A673 (cell line): ENCODE data around the gene CMIP. TPM values are rescaled to one million over a fixed set of nuclear protein-coding genes. Genes with fewer than 3 reads are reported as not detected.

ENCODE experiments used
- BruUV-seq: library from RNA; stranded (reverse); fragments of 400-500 nt; replicated peaks from 2 replicates; lab custom pipeline; 2021; lab: Mats Ljungman, UMichigan
- CTCF ChIA-PET: fragments of 300-600 bp; sonication (Branson Sonifier 250); formaldehyde crosslinking; loops from one replicate; lab custom pipeline; 2022; ENCODE audit warnings: antibody characterized with exemption; lab: Charles Lee
- POLR2A ChIA-PET: fragments of 300-600 bp; sonication (Branson Sonifier 250); formaldehyde crosslinking; loops from one replicate; lab custom pipeline; 2022; ENCODE audit warnings: antibody characterized with exemption; ENCODE audit not compliant: low non-redundant PET; lab: Charles Lee
- DNase-seq: peaks from one replicate; pipeline ENCODE4 v3.0.0-alpha.2; 2015; ENCODE audit warnings: low spot score
- H3K27ac ChIP-seq: fragments of 200-600 bp; sonication (generic); 2 replicates; pipeline ENCODE4 v1.5.1; 2016; ENCODE audit warnings: mixed run types, low read depth, mild to moderate bottlenecking, mixed read lengths, antibody characterized with exemption, low read length; ENCODE audit not compliant: poor library complexity, severe bottlenecking
- H3K27me3 ChIP-seq: fragments of 200-600 bp; sonication (generic); replicated peaks from 2 replicates; pipeline ENCODE4 v1.6.1; 2017; ENCODE audit warnings: mixed run types, low read depth, mild to moderate bottlenecking, mixed read lengths, antibody characterized with exemption, low read length; ENCODE audit not compliant: insufficient read depth, poor library complexity
- H3K36me3 ChIP-seq: fragments of 200-600 bp; sonication (generic); 2 replicates; pipeline ENCODE4 v1.6.1; 2016; ENCODE audit warnings: mixed run types, mild to moderate bottlenecking, mixed read lengths, antibody characterized with exemption, low read length; ENCODE audit not compliant: insufficient read depth, poor library complexity, severe bottlenecking
- H3K4me1 ChIP-seq: fragments of 200-600 bp; sonication (generic); 2 replicates; pipeline ENCODE4 v1.6.1; 2017; ENCODE audit warnings: mixed run types, mild to moderate bottlenecking, mixed read lengths, antibody characterized with exemption, low read length; ENCODE audit not compliant: insufficient read depth, poor library complexity, severe bottlenecking
- H3K4me3 ChIP-seq: fragments of 200-600 bp; sonication (generic); 2 replicates; pipeline ENCODE4 v1.5.1; 2016; ENCODE audit warnings: low read depth, mixed run types, mild to moderate bottlenecking, mixed read lengths, low read length; ENCODE audit not compliant: poor library complexity, severe bottlenecking
- H3K9me3 ChIP-seq: fragments of 200-600 bp; sonication (generic); 2 replicates; pipeline ENCODE4 v1.6.1; 2016; ENCODE audit warnings: mixed run types, low read depth, mild to moderate bottlenecking, mixed read lengths, antibody characterized with exemption, low read length; ENCODE audit not compliant: poor library complexity, severe bottlenecking
- EZH2 ChIP-seq: fragments of 200-600 bp; sonication (generic); IDR thresholded peaks from 2 replicates; pipeline ENCODE4 v1.6.1; 2017; ENCODE audit warnings: borderline replicate concordance, low read depth, mild to moderate bottlenecking, mixed read lengths, antibody characterized with exemption, low read length; ENCODE audit not compliant: poor library complexity, severe bottlenecking
- intact Hi-C: fragments of 100-400 bp; cut with micrococcal nuclease; formaldehyde crosslinking; loops from one replicate; pipeline ENCODE4 v1.10.0; 2022; ENCODE audit not compliant: unreplicated experiment
- total RNA-seq: library from RNA; stranded (reverse); gene quantifications from 2 replicates; pipeline ENCODE4 v1.2.3, GENCODE V29; 2021
- TF ChIP-seq, protein P1 (sequence below): fragments of 300-800, 200-600 bp; sonication (generic); conservative IDR thresholded peaks from 2 replicates; pipeline ENCODE4 v1.5.1; 2017; ENCODE audit warnings: low read depth, mild to moderate bottlenecking, antibody characterized with exemption, low read length, moderate library complexity, mixed read lengths

Gene CMIP
- total RNA-seq, 1 experiment from 2014 or later, result 25.5 TPM

DNA sequence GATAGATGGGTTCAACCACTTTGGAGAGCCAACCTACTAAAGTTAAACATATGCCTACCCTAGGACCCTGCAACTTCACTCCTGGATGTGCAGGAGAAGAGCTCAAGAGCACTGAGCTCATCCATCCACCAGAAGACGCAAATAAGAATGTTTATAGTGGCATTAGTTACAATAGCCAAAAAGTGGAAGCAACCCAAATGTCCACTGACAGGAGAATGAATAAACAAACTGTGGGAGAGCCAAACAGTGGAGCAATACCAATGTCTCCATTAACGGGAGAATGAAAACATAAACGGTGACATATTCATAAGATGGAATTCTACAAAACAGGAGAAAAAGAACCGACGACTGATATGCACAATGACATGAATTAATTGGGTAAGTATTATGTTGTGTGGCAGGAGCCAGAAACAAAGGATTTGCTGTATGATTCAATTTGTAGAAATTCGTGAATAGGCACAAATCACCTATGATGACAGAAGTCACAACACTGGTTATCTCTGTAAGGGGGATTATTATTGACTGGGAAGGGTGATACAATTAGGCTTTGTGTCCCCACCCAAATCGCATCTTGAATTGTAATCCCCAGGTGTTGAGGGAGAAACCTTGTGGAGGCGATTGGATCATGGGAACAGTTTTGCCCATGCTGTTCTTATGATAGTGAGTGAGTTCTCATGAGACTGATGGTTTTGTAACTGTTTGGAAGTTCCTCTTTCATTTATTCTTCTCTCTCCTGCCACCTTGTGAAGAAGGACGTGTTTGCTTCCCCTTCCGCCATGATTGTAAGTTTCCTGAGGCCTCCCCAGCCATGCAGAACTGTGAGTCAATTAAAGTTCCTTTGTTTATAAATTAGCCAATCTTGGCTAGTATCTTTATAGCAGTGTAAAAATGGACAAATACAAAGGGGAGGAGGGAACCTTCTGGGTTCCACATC lies 276.6 kb downstream of the CMIP start:
- TF ChIP-seq, protein P1, sequence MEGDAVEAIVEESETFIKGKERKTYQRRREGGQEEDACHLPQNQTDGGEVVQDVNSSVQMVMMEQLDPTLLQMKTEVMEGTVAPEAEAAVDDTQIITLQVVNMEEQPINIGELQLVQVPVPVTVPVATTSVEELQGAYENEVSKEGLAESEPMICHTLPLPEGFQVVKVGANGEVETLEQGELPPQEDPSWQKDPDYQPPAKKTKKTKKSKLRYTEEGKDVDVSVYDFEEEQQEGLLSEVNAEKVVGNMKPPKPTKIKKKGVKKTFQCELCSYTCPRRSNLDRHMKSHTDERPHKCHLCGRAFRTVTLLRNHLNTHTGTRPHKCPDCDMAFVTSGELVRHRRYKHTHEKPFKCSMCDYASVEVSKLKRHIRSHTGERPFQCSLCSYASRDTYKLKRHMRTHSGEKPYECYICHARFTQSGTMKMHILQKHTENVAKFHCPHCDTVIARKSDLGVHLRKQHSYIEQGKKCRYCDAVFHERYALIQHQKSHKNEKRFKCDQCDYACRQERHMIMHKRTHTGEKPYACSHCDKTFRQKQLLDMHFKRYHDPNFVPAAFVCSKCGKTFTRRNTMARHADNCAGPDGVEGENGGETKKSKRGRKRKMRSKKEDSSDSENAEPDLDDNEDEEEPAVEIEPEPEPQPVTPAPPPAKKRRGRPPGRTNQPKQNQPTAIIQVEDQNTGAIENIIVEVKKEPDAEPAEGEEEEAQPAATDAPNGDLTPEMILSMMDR, result no peak
- TF ChIP-seq EZH2, result no peak
- Histone ChIP-seq H3K4me1 (no peaks in the 10 kb centered on the region), H3K9me3 (no peaks in the 10 kb centered on the region), H3K27ac (no peak overlapping the region), H3K36me3 (no peaks in the 10 kb centered on the region), H3K4me3 (no peak overlapping the region), H3K27me3 (no peaks in the 10 kb centered on the region)
- no TSS peak for BruUV-seq
- DNase-seq, result no peak
- intact Hi-C loops, result no loop called here
- ChIA-PET POLR2A (no interaction called here), CTCF (no interaction called here)

DNA sequence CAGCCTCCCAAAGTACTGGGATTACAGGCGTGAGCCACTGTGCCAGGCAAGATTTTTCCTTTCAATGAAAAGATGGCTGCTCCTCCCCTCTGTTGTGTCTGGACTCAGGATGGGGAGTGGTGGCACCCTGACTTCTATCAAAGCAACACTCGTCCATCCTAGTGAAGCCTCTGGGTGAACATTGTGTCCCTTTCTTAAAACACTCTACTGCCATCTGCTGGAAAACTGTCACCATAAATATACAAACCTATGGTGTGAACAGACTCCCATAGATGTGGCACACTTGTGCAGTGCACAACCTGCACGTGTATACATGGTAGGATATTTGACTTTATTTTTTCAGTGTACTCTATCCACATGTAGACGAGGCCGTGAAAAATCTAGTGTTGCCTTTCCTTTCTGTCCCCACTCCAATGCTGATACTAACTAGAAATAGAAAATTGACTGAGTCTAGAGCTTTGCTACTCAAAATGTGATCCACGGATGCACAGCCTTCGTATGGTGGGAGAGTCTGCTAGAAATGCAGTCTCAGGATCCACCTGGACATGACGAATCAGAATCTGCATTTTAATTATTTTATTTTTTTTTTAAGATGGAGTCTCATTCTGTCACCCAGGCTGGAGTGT lies 278.6 kb downstream of the CMIP start:
- TF ChIP-seq, protein P1, result peak; percentile 65
- no peak for TF ChIP-seq EZH2
- peak; percentile 90 for DNase-seq
- no peak overlapping the region for H3K27ac ChIP-seq
- no peak overlapping the region for H3K4me3 ChIP-seq
- H3K36me3 ChIP-seq, result no peaks in the 10 kb centered on the region
- ChIA-PET CTCF (interaction anchor here (1.0 kb wide), 1 partner anchor 100 kb away, joined by 4 read pairs; no protein-coding TSS in a partner anchor), POLR2A (interaction anchor here (0.6 kb wide), 1 partner anchor 619 kb away, joined by 6 read pairs; no protein-coding TSS in a partner anchor)
- no peaks in the 10 kb centered on the region for H3K27me3 ChIP-seq
- no peaks in the 10 kb centered on the region for H3K4me1 ChIP-seq
- intact Hi-C loops, result loop anchor here (1.0 kb wide), 3 partner anchors 100 to 357 kb away; no protein-coding TSS in a partner anchor
- no TSS peak for BruUV-seq
- no peaks in the 10 kb centered on the region for H3K9me3 ChIP-seq

DNA sequence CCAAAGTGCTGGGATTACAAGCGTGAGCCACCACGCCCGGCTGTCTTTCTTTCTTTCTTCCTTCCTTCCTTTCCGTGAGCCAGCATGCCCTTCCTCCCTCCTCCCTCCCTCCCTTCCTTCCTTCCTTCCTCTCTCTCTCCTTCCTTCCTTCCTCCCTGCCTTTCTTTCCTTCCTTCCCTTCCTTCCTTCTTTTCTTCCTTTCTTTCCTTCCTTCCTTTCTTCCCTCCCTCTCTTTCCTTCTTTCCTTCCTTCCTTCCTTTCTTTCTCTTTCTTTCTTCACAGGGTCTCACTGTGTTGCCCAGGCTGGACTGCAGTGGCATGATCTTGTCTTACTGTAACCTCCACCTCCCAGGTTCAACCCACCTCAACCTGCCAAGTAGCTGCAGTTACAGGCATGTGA lies 283.8 kb downstream of the CMIP start:
- CTCF ChIA-PET, result no interaction called here
- intact Hi-C loops, result no loop called here

More for the DNA sequence above, 283.8 kb downstream of the CMIP start:
- Histone ChIP-seq H3K27ac (no peak overlapping the region), H3K9me3 (no peaks in the 10 kb centered on the region), H3K27me3 (no peaks in the 10 kb centered on the region), H3K4me1 (peaks cover 13% of the 10 kb centered on the region), H3K36me3 (no peaks in the 10 kb centered on the region), H3K4me3 (no peak overlapping the region)
- BruUV-seq, result no TSS peak
- POLR2A ChIA-PET, result no interaction called here
- TF ChIP-seq EZH2, result no peak
- TF ChIP-seq, protein P1, result no peak
- no peak for DNase-seq
